PC-3 (cell line): ENCODE results near the gene CXCR4.

ENCODE experiments used
- EZH2 ChIP-seq: fragments of 300-600 bp; sonication (generic); IDR thresholded peaks from one replicate; pipeline ENCODE4 v1.6.1; 2017; ENCODE audit warnings: antibody characterized with exemption, mild to moderate bottlenecking, low read length; ENCODE audit not compliant: unreplicated experiment
- TF ChIP-seq, protein P1 (sequence below): fragments of 300-600 bp; sonication (generic); conservative IDR thresholded peaks from 2 replicates; pipeline ENCODE4 v1.5.1; 2017; ENCODE audit warnings: antibody characterized with exemption, low read depth, mild to moderate bottlenecking, low read length

DNA sequence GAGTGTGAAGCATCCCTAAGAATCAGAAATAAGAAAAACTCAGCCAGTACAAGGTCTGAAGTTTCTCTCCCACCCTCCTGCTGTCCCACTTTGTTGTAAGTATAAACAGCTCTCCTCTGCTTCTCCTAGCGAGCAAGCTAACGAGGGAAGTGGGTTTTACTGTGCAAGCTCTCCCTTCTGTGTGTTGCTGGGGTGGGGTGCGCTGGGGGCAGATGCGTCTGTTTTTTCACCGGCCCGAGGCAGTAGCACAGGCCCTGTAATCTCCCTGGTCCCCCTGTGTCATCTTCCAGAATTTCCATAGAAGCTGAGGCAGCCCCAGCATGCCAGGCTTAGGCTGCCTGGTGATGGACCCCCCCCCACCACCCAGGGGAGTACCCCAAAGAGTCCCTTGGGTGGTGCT, 9.4 kb upstream of the CXCR4 start:
- TF ChIP-seq, protein P1, sequence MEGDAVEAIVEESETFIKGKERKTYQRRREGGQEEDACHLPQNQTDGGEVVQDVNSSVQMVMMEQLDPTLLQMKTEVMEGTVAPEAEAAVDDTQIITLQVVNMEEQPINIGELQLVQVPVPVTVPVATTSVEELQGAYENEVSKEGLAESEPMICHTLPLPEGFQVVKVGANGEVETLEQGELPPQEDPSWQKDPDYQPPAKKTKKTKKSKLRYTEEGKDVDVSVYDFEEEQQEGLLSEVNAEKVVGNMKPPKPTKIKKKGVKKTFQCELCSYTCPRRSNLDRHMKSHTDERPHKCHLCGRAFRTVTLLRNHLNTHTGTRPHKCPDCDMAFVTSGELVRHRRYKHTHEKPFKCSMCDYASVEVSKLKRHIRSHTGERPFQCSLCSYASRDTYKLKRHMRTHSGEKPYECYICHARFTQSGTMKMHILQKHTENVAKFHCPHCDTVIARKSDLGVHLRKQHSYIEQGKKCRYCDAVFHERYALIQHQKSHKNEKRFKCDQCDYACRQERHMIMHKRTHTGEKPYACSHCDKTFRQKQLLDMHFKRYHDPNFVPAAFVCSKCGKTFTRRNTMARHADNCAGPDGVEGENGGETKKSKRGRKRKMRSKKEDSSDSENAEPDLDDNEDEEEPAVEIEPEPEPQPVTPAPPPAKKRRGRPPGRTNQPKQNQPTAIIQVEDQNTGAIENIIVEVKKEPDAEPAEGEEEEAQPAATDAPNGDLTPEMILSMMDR: no peak
- no peak for TF ChIP-seq EZH2
